Esophagus squamous epithelium (tissue), 5 donors: ENCODE results near the gene SNX24. TPM values are rescaled to one million over a fixed set of nuclear protein-coding genes. Genes with fewer than 3 reads are reported as not detected.

Experiments
- DNase-seq: peaks from one replicate; lab custom pipeline; 2025; lab: John Stamatoyannopoulos, UW
- H3K27ac ChIP-seq, 4 donors: fragments of 200-600 bp; sonication (generic); one replicate each; pipeline ENCODE4 v1.5.1; 2016 to 2019; ENCODE audit warnings: mild to moderate bottlenecking in 1 of 4
- H3K27me3 ChIP-seq, 4 donors: fragments of 200-600 bp; sonication (generic); 1 replicate in 3 of 4; 2 replicates in 1 of 4; pipeline versions ENCODE4 v1.5.1 to v1.6.0; 2017 to 2021; ENCODE audit warnings: antibody characterized with exemption in 1 of 4
- H3K36me3 ChIP-seq, 3 donors: fragments of 200-600 bp; sonication (generic); one replicate each; pipeline ENCODE4 v1.5.1; 2016 to 2019
- H3K4me1 ChIP-seq, 3 donors: fragments of 200-600 bp; sonication (generic); one replicate each; pipeline ENCODE4 v1.5.1; 2017 to 2019
- H3K4me3 ChIP-seq, 4 donors: fragments of 200-600 bp; sonication (generic); 1 replicate in 3 of 4; 2 replicates in 1 of 4; pipeline ENCODE4 v1.5.1; 2016 to 2019; ENCODE audit warnings: mild to moderate bottlenecking in 2 of 4, moderate library complexity in 1 of 4
- H3K9me3 ChIP-seq, 3 donors: fragments of 200-600 bp; sonication (generic); one replicate each; pipeline ENCODE4 v1.5.1; 2016 to 2019
- CTCF ChIP-seq, 6 experiments: fragments of 450-650 bp in 4 of 6; fragments of 200-600 bp in 2 of 6; sonication (generic) in 2 of 6; IDR thresholded peaks; one replicate each; pipeline ENCODE4 v1.5.1; 2016 to 2019; ENCODE audit warnings: antibody characterized with exemption in 6 of 6, mild to moderate bottlenecking in 4 of 6, moderate library complexity in 4 of 6
- POLR2A ChIP-seq, 4 donors: fragments of 450-650 bp; IDR thresholded peaks; one replicate each; pipeline ENCODE4 v1.6.1; 2017; ENCODE audit warnings: antibody characterized with exemption in 4 of 4, mild to moderate bottlenecking in 4 of 4, moderate library complexity in 3 of 4
- WGBS, 2 donors: methylation state at CpG; one replicate each; pipeline ENCODE4 v1.1.5; 2018; 5-methylcytosine and 5-hydroxymethylcytosine counted together
- intact Hi-C: fragments of 100-400 bp; cut with DNase I; formaldehyde crosslinking; loops from one replicate; pipeline ENCODE4 v1.15.0; 2022
- total RNA-seq, 4 donors: library from RNA; depleted of rRNA; stranded (reverse); fragments of >200 nt; gene quantifications; one replicate each; pipeline ENCODE4 v1.1.0, GENCODE V29; 2016
- donor health status: DM: yes; HTN: yes; CAD: no.

Gene SNX24
- total RNA-seq, 4 donors from 2014 or later: 24.4 to 35.3 (median 28.6) TPM

GRCh38 chr5:122941737-122942136 lies 96.3 kb downstream of the SNX24 start:
- Histone ChIP-seq H3K27ac (no peak overlapping the region), H3K36me3 (peaks cover 0 to 16% (median under 1%) of the 10 kb centered on the region in 3 donors), H3K4me1 (peaks cover 0 to 28% (median 9%) of the 10 kb centered on the region in 3 donors), H3K4me3 (no peak overlapping the region), H3K27me3 (no peaks in the 10 kb centered on the region), H3K9me3 (no peaks in the 10 kb centered on the region)
- intact Hi-C loops: no loop called here
- TF ChIP-seq POLR2A (IDR thresholded peaks at IDR 0.05) (no peak), CTCF (IDR thresholded peaks at IDR 0.05) (no peak)
- no peak for DNase-seq
- WGBS, 2 donors: 40 to 42% methylated on average over 1 to 2 of the region's 2 CpGs

GRCh38 chr5:122942164-122942914 lies 96.9 kb downstream of the SNX24 start:
- H3K27ac ChIP-seq: no peak overlapping the region
- no peaks in the 10 kb centered on the region for H3K9me3 ChIP-seq
- 33 to 50% methylated on average over 8 of the region's 8 CpGs for WGBS, 2 donors
- TF ChIP-seq CTCF (IDR thresholded peaks at IDR 0.05): no peak
- no peak for TF ChIP-seq POLR2A (IDR thresholded peaks at IDR 0.05)
- no peaks in the 10 kb centered on the region for H3K27me3 ChIP-seq
- H3K4me1 ChIP-seq: peaks cover 0 to 28% (median 9%) of the 10 kb centered on the region in 3 donors
- no peak for DNase-seq
- peaks cover 0 to 21% (median 3%) of the 10 kb centered on the region in 3 donors for H3K36me3 ChIP-seq
- intact Hi-C loops: no loop called here
- H3K4me3 ChIP-seq: no peak overlapping the region

GRCh38 chr5:122943050-122943698 lies 97.8 kb downstream of the SNX24 start:
- WGBS, 2 donors: 71 to 72% methylated on average over 6 to 7 of the region's 7 CpGs
- intact Hi-C loops: no loop called here

GRCh38 chr5:122944051-122944450 lies 98.6 kb downstream of the SNX24 start:
- H3K9me3 ChIP-seq: no peaks in the 10 kb centered on the region
- H3K27me3 ChIP-seq: no peaks in the 10 kb centered on the region
- intact Hi-C loops: no loop called here
- peaks cover 0 to 27% (median 3%) of the 10 kb centered on the region in 3 donors for H3K36me3 ChIP-seq
- no peak for TF ChIP-seq POLR2A (IDR thresholded peaks at IDR 0.05)
- no peak for TF ChIP-seq CTCF (IDR thresholded peaks at IDR 0.05)
- no peak overlapping the region for H3K27ac ChIP-seq
- no peak overlapping the region for H3K4me3 ChIP-seq
- WGBS, 2 donors: 90 to 95% methylated on average over 1 of the region's 1 CpG
- DNase-seq: no peak
- H3K4me1 ChIP-seq: peaks cover 0 to 22% (median 9%) of the 10 kb centered on the region in 3 donors

More at GRCh38 chr5:122943050-122943698, 97.8 kb downstream of the SNX24 start:
- Histone ChIP-seq H3K27me3 (no peaks in the 10 kb centered on the region), H3K9me3 (no peaks in the 10 kb centered on the region), H3K27ac (no peak overlapping the region), H3K4me3 (no peak overlapping the region), H3K36me3 (peaks cover 0 to 23% (median 3%) of the 10 kb centered on the region in 3 donors), H3K4me1 (peaks cover 0 to 22% (median 9%) of the 10 kb centered on the region in 3 donors)
- no peak for DNase-seq
- no peak for TF ChIP-seq CTCF (IDR thresholded peaks at IDR 0.05)
- TF ChIP-seq POLR2A (IDR thresholded peaks at IDR 0.05): no peak

GRCh38 chr5:122947372-122947771 lies 102.0 kb downstream of the SNX24 start:
- intact Hi-C loops: no loop called here

More at GRCh38 chr5:122947372-122947771, 102.0 kb downstream of the SNX24 start:
- H3K4me1 ChIP-seq: peaks cover 0 to 12% (median 3%) of the 10 kb centered on the region in 3 donors
- H3K4me3 ChIP-seq: no peak overlapping the region
- no peak overlapping the region for H3K27ac ChIP-seq
- no peaks in the 10 kb centered on the region for H3K27me3 ChIP-seq
- no peak for TF ChIP-seq CTCF (IDR thresholded peaks at IDR 0.05)
- no peak for TF ChIP-seq POLR2A (IDR thresholded peaks at IDR 0.05)
- H3K36me3 ChIP-seq: peaks cover 0 to 27% (median 3%) of the 10 kb centered on the region in 3 donors
- H3K9me3 ChIP-seq: no peaks in the 10 kb centered on the region
- no peak for DNase-seq
- WGBS, 2 donors: 60 to 89% methylated on average over 1 of the region's 1 CpG
